ENCODE measurements around the gene VWCE. TPM values are rescaled to one million over a fixed set of nuclear protein-coding genes. Genes with fewer than 3 reads are reported as not detected.
A peak's percentile ranks its signal among the peaks of the same experiment; 100 is the strongest.

Gene VWCE
- total RNA-seq, 6 experiments from 2014 or later = 2.3 to 37.1 (median 6.0) TPM

- 75% methylated on average over 4 of the region's 15 CpGs for WGBS (ENCODE audit: insufficient coverage, low coverage, low lambda C conversion rate, missing lambda C conversion rate)
Measured at GRCh38 chr11:61337706-61338470, 42.8 kb upstream of the VWCE start.

GRCh38 chr11:61336171-61336935, 41.2 kb upstream of the VWCE start:
- peaks cover 0 to 30% (median 11%) of the 10 kb centered on the region in 4 donors for H3K36me3 ChIP-seq
- peak overlapping the region in 2 of 3 donors; percentile 35 to 85 for H3K27ac ChIP-seq
- DNase-seq (peak; percentile 82 to 86 (median 84)), ATAC-seq (peak; percentile 74 to 81 (median 76))
- H3K27me3 ChIP-seq = no peaks in the 10 kb centered on the region
- 33% methylated on average over 5 of the region's 8 CpGs for WGBS (ENCODE audit: insufficient coverage, low coverage, low lambda C conversion rate, missing lambda C conversion rate)
- H3K4me1 ChIP-seq = peaks cover 0 to 37% (median 14%) of the 10 kb centered on the region in 4 donors
- peak; percentile 99 for TF ChIP-seq CTCF (IDR thresholded peaks at IDR 0.05)
- TF ChIP-seq POLR2A (IDR thresholded peaks at IDR 0.05) = no peak
- peak overlapping the region in 1 of 3 donors; percentile 94 for H3K4me3 ChIP-seq
- intact Hi-C loops (cut with DNase I) = loop anchor here (5.0 kb wide), 2 partner anchors 46 to 51 kb away; no protein-coding TSS in a partner anchor
- no peaks in the 10 kb centered on the region for H3K9me3 ChIP-seq

More at GRCh38 chr11:61337706-61338470, 42.8 kb upstream of the VWCE start:
- Histone ChIP-seq H3K27me3 (no peaks in the 10 kb centered on the region), H3K9me3 (no peaks in the 10 kb centered on the region), H3K36me3 (peaks cover 0 to 40% (median 17%) of the 10 kb centered on the region in 4 donors), H3K4me1 (peaks cover 0 to 28% (median 10%) of the 10 kb centered on the region in 4 donors), H3K4me3 (no peak overlapping the region), H3K27ac (no peak overlapping the region)
- intact Hi-C loops (cut with DNase I) = loop anchor here (5.0 kb wide), 2 partner anchors 44 to 49 kb away; no protein-coding TSS in a partner anchor
- DNase-seq (no peak), ATAC-seq (no peak)
- TF ChIP-seq CTCF (IDR thresholded peaks at IDR 0.05) (no peak), POLR2A (IDR thresholded peaks at IDR 0.05) (no peak)

GRCh38 chr11:61335355-61335710, 40.2 kb upstream of the VWCE start:
- H3K4me3 ChIP-seq = peak overlapping the region in 2 of 3 donors; percentile 50 to 94
- peaks cover 0 to 24% (median 11%) of the 10 kb centered on the region in 4 donors for H3K36me3 ChIP-seq
- no peaks in the 10 kb centered on the region for H3K27me3 ChIP-seq
- ATAC-seq (no peak), DNase-seq (no peak)
- 43% methylated on average over 1 of the region's 1 CpG for WGBS (ENCODE audit: insufficient coverage, low coverage, low lambda C conversion rate, missing lambda C conversion rate)
- H3K9me3 ChIP-seq = no peaks in the 10 kb centered on the region
- H3K27ac ChIP-seq = peak overlapping the region in 2 of 3 donors; percentile 83 to 85
- TF ChIP-seq CTCF (IDR thresholded peaks at IDR 0.05) (no peak), POLR2A (IDR thresholded peaks at IDR 0.05) (no peak)
- H3K4me1 ChIP-seq = peaks cover 0 to 42% (median 15%) of the 10 kb centered on the region in 4 donors
- intact Hi-C loops (cut with DNase I) = loop anchor here (5.0 kb wide), 2 partner anchors 47 to 52 kb away; no protein-coding TSS in a partner anchor

GRCh38 chr11:61334434-61335354, 39.6 kb upstream of the VWCE start:
- Histone ChIP-seq H3K27me3 (no peaks in the 10 kb centered on the region), H3K27ac (peak overlapping the region; percentile 82 to 85 (median 83)), H3K36me3 (peaks cover 0 to 25% (median 11%) of the 10 kb centered on the region in 4 donors), H3K4me3 (peak overlapping the region in 2 of 3 donors; percentile 50 to 94), H3K9me3 (no peaks in the 10 kb centered on the region), H3K4me1 (peaks cover 0 to 42% (median 15%) of the 10 kb centered on the region in 4 donors)
- 41% methylated on average over 13 of the region's 16 CpGs for WGBS (ENCODE audit: insufficient coverage, low coverage, low lambda C conversion rate, missing lambda C conversion rate)
- ATAC-seq (peak; percentile 38 to 56 (median 46)), DNase-seq (peak in 2 of 3 donors; percentile 65 to 81)
- TF ChIP-seq POLR2A (IDR thresholded peaks at IDR 0.05) (peak; percentile 41), CTCF (IDR thresholded peaks at IDR 0.05) (no peak)
- intact Hi-C loops (cut with DNase I) = loop anchor here (5.0 kb wide), 2 partner anchors 48 to 53 kb away; no protein-coding TSS in a partner anchor

All from right lobe of liver (tissue), 6 donors.